NCI-H2196 (cell line): Measurements from ENCODE around the gene SELENOM.
"Not testable (repeated sequence)": the region's sequence is repeated elsewhere in the genome, so short reads cannot be mapped to it uniquely, and the experiment has no call there.

Experiments
- DNase-seq: peaks from one replicate; lab custom pipeline; 2025; ENCODE audit not compliant: unreplicated experiment; lab: John Stamatoyannopoulos, UW

Gene SELENOM

GRCh38 chr22:31106001-31106571 is 1.3 kb downstream of the SELENOM start:
- no peak for DNase-seq

- DNase-seq, result no peak
Observed at GRCh38 chr22:31105282-31105929, 2.0 kb downstream of the SELENOM start.

DNA sequence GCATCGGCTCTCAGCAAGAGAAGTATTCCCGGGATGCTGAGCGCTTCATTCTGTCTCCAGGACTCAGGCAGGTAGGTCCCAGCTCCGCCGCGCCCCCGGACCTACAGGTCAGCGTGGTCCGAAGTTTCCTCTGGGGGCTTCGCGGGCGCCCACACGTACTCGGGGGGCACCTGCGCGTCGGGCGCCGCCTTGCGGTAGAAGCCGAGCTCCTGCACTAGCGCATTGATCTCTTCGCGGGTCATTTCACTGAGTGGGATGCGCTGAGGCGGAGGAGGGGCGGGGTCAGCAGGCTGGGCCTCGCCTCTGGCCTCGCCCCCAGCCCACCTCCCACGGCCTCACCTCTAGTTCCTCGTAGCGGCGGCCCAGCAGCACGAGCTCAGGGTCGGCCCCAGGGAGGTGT is 2.5 kb downstream of the SELENOM start:
- no peak for DNase-seq

GRCh38 chr22:31103899-31104694 is 3.3 kb downstream of the SELENOM start:
- DNase-seq, result no peak

DNA sequence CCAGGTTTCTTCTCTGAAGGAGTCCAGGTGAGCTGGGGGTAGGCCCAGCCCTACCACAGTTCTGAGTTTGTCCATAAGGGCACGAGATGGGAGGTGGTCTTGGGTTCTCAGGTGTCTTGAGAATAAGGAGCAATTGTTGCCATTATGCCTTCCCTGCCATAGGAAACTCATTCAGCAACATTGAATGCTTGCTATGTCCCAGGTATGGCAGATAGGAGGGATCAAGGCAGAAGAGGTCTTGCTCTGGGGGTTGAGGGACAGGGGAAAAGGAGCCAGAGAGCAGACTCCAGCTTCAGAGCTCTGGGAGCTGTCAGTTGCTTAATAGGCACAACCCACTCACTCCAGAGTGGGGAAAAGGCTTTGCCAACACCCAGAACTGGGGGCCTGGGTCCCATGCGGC is 4.3 kb downstream of the SELENOM start:
- no peak for DNase-seq

DNA sequence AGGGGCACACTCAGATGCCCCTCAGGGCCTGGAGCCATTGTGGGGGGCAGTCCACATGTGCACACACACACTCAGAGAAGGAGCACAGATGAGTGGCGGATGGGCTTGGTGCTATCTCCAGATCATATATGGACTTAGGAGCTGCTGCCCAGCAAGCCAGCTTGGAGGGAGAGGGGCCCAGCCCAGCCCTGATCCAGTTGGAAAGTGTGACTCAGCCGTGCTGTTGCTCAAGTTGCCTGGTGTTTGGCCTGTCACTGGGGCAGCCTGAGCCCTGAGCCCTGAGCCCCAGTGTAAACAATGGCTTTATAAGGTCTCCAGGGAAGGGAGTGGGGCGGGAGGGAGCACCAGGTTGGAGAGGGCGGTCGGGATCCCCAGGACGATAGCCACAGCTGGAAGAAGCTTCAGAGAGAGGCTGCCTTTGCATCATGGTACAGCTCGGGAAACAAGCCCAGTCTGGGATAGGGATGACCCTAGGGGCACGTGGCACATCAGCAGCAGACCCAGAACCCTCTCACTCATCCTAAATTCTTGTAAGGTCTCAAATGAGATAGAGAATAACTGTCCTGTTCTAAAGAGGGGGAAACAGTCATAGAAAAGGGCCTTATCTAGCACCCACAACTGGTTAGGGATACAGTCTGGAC is 4.8 kb downstream of the SELENOM start:
- DNase-seq, result no peak

- no peak for DNase-seq
Observed at GRCh38 chr22:31100762-31101525, 6.4 kb downstream of the SELENOM start.

DNA sequence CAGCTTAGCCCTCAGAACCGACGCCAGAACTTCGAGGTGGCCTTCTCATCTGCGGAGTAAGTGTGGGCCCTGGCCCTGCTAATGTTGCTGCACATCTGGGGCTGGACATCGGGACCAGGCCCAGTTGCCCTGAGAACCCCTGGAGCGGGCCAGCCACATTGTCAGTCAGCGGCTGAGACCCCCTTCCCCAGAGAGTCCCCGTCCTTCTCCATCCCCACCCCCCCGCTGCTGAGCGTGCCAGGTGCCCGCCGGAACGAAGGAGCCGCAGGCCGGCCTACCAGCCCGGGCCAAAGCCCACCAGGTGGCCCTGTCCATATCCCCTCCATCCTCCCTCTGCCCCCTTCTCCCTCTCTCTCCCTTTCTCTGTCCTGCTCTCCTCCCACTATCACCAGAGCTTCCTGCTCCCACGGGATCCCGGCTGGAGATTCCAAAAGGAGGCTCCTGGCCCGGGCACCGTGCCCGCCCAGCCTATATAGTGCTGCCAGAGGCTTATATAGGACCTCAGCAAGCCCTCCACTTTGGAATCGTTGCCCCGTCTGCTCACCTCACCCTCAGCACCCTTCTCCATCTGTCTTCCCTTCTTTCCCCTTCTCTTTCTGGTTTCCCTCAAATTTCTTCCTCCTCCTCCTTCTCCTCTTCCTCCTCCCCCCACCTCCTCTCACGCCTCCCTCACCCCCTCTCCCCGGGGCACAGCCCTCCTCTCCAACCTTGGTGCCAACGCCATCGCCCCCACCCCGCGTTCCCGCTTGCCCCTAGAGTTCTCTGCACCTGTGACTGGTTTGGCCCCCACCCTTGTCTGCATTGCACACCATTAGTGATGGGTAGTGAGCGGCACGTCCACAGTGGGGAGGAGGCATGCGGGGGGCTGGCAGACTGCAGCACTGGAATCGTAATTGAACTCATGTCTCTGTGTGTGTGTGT is 7.3 kb downstream of the SELENOM start:
- DNase-seq, result no peak

- no peak for DNase-seq
Observed at GRCh38 chr22:31099386-31099785, 8.0 kb downstream of the SELENOM start.

- no peak for DNase-seq
Observed at GRCh38 chr22:31098632-31099110, 8.7 kb downstream of the SELENOM start.

GRCh38 chr22:31097941-31098631 is 9.3 kb downstream of the SELENOM start:
- no peak for DNase-seq

GRCh38 chr22:31097539-31097938 is 9.8 kb downstream of the SELENOM start:
- DNase-seq, result not testable (repeated sequence)

GRCh38 chr22:31096657-31097279 is 10.6 kb downstream of the SELENOM start:
- DNase-seq, result no peak

GRCh38 chr22:31095637-31096249 is 11.6 kb downstream of the SELENOM start:
- DNase-seq, result no peak

GRCh38 chr22:31094741-31095140 is 12.6 kb downstream of the SELENOM start:
- DNase-seq, result no peak

DNA sequence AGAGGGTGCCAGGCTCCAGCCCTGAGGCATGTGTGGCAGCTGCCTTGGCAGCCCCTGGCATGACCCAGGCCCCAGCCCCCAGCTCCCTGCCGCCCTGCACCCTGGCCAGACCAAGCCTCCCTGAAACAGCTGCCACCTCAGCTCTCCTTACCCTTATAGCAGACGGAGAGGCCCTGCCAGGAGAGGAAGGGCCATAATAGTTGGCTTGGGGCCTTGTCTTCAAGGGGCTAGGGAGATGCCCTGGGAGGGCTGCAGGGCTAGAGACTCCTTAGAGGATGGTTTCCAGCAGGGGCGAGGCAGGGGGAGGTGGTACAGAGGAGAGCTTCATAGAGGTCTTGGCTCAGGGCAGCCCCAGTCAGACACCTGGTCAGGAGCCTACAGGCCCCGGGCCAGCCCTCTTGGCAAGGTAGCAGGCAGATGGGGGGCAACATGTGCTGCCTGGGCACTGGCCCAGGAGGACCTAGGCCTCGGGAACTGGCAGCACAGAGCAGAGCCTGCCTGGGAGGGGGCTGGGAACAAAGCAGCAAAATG is 13.3 kb downstream of the SELENOM start:
- peak; percentile 55 for DNase-seq

DNA sequence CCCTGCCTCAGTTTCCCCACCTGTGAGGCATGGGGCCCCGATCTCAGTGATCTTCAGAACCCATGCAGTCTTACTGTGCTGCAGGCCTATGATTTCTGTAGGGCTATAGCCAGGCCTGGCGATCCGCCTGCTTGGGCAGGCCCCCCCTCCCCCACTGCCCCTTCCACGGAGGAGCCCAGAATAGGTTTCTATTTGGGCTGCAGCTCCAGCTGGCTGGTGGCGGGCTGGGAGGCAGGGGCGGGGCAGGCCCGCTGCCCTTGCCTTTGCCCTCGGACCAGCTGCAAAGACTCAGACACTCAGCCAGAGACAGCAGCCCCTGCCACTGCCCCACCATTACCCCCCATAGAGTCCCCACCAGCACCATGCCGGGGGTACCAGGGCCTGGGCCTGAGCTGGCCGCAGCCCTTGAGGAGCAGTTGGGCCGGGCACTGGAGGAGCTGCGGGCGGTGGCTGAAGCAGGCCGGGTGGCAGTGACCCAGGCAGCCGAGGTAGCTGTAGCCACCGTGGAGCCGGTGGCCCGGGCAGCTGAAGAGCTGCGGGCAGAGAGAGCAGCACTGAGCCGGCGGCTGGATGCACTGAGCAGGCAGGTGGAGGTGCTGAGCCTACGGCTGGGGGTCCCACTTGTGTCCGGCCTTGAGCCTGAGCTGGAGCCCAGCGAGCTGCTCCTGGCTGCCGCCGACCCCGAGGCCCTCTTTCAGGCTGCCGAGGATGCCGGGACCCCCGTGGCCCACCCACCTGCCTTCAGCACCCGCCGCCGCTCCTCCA is 14.1 kb downstream of the SELENOM start:
- peak; percentile 47 for DNase-seq
